HepG2 (cell line): Measurements from ENCODE around the gene MYORG. TPM values are rescaled to one million over a fixed set of nuclear protein-coding genes. Genes with fewer than 3 reads are reported as not detected.

Source experiments
- BCL6 ChIP-seq: IDR thresholded peaks from 2 replicates; pipeline ENCODE4 v1.6.1; 2016; ENCODE audit warnings: missing genetic modification reagents, missing compliant biosample characterization
- FOXC1 ChIP-seq: sonication (generic); formaldehyde crosslinking; IDR thresholded peaks from 2 replicates; pipeline ENCODE4 v1.8.0; 2022; ENCODE audit warnings: mild to moderate bottlenecking, missing genetic modification reagents, borderline replicate concordance
- HNRNPK ChIP-seq: fragments of 200-400 bp; formaldehyde crosslinking; IDR thresholded peaks from 2 replicates; pipeline ENCODE4 v1.6.1; 2018; ENCODE audit warnings: low read length, low read depth, moderate library complexity, mild to moderate bottlenecking; ENCODE audit not compliant: poor library complexity, severe bottlenecking
- HOXA3 ChIP-seq: sonication (generic); formaldehyde crosslinking; IDR thresholded peaks from 2 replicates; pipeline ENCODE4 v1.5.0; 2020; ENCODE audit warnings: missing genetic modification reagents
- ONECUT2 ChIP-seq: sonication (generic); formaldehyde crosslinking; IDR thresholded peaks from 2 replicates; pipeline ENCODE4 v1.4.0; 2020; ENCODE audit warnings: missing genetic modification reagents
- REPIN1 ChIP-seq: sonication (generic); formaldehyde crosslinking; IDR thresholded peaks from 2 replicates; pipeline ENCODE4 v1.8.0; 2022; ENCODE audit warnings: missing genetic modification reagents, low read depth, mild to moderate bottlenecking, borderline replicate concordance
- YY1 ChIP-seq: IDR thresholded peaks from 2 replicates; pipeline ENCODE4 v1.6.1; 2011; ENCODE audit warnings: low read length, low read depth, moderate library complexity, mild to moderate bottlenecking; ENCODE audit not compliant: insufficient read depth, insufficient replicate concordance
- ZBTB46 ChIP-seq: sonication (generic); formaldehyde crosslinking; IDR thresholded peaks from 2 replicates; pipeline ENCODE4 v1.4.0; 2020; ENCODE audit warnings: mild to moderate bottlenecking, missing genetic modification reagents, borderline replicate concordance
- ZNF207 ChIP-seq: fragments of 450-650 bp; IDR thresholded peaks from 2 replicates; pipeline ENCODE4 v1.6.1; 2016; ENCODE audit warnings: antibody characterized with exemption, borderline replicate concordance
- ZNF282 ChIP-seq: fragments of 450-650 bp; IDR thresholded peaks from 2 replicates; pipeline ENCODE4 v1.6.1; 2018; ENCODE audit not compliant: partially characterized antibody
- ZNF598 ChIP-seq: sonication (generic); formaldehyde crosslinking; IDR thresholded peaks from 2 replicates; pipeline ENCODE4 v1.5.1; 2020; ENCODE audit warnings: mild to moderate bottlenecking, missing genetic modification reagents, borderline replicate concordance
- polyA plus RNA-seq, 8 experiments: library from polyadenylated mRNA; depleted of rRNA in 3 of 8; stranded (reverse) in 7 of 8; unstranded in 1 of 8; fragments of >200 nt; fragmentation: Illumina TruSeq in 4 of 8; extraction: Trizol in 4 of 8; gene quantifications; 2 replicates each; pipeline versions ENCODE4 v1.2.1 to v1.2.3, GENCODE V29; 2011 to 2016; ENCODE audit warnings: low read depth in 4 of 8, missing spikeins in 1 of 8, mixed read lengths in 1 of 8; ENCODE audit not compliant: insufficient read depth in 1 of 8
- total RNA-seq, 5 experiments: library from RNA; depleted of rRNA; stranded (reverse); fragments of >200 nt; fragmentation: Illumina TruSeq; extraction: Trizol; gene quantifications; 2 replicates each; pipeline ENCODE4 v1.2.3, GENCODE V29; 2016; ENCODE audit warnings: low read depth in 1 of 5
- TF ChIP-seq, protein P1 (sequence below): sonication (generic); formaldehyde crosslinking; IDR thresholded peaks from 2 replicates; pipeline ENCODE4 v1.8.0; 2022; ENCODE audit warnings: mild to moderate bottlenecking, missing genetic modification reagents; ENCODE audit not compliant: insufficient replicate concordance
- TF ChIP-seq, protein P2 (sequence below): sonication (generic); formaldehyde crosslinking; IDR thresholded peaks from 2 replicates; pipeline ENCODE4 v1.9.0; 2021; ENCODE audit warnings: missing genetic modification reagents, borderline replicate concordance
- TF ChIP-seq, protein P3 (sequence below): sonication (generic); formaldehyde crosslinking; IDR thresholded peaks from 2 replicates; pipeline ENCODE4 v1.5.1; 2020; ENCODE audit warnings: mild to moderate bottlenecking, missing genetic modification reagents, borderline replicate concordance
- TF ChIP-seq, protein P4 (sequence below): IDR thresholded peaks from 2 replicates; pipeline ENCODE4 v1.6.1; 2016

MYORG gene
- total and polyA plus RNA-seq, 2 of the 13 experiments (the other 11 are each of a cell fraction or from before 2014, with no cell fraction given): 11.1 to 22.4 TPM

GRCh38 chr9:34380511-34381315, 4.0 kb upstream of the MYORG start (continued):
- TF ChIP-seq, protein P1, sequence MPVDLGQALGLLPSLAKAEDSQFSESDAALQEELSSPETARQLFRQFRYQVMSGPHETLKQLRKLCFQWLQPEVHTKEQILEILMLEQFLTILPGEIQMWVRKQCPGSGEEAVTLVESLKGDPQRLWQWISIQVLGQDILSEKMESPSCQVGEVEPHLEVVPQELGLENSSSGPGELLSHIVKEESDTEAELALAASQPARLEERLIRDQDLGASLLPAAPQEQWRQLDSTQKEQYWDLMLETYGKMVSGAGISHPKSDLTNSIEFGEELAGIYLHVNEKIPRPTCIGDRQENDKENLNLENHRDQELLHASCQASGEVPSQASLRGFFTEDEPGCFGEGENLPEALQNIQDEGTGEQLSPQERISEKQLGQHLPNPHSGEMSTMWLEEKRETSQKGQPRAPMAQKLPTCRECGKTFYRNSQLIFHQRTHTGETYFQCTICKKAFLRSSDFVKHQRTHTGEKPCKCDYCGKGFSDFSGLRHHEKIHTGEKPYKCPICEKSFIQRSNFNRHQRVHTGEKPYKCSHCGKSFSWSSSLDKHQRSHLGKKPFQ (CRISPR knock-in tag): peak; percentile 74
- TF ChIP-seq ZNF207: no peak
- TF ChIP-seq REPIN1: peak; percentile 79
- TF ChIP-seq FOXC1: peak; percentile 78
- TF ChIP-seq, protein P2, sequence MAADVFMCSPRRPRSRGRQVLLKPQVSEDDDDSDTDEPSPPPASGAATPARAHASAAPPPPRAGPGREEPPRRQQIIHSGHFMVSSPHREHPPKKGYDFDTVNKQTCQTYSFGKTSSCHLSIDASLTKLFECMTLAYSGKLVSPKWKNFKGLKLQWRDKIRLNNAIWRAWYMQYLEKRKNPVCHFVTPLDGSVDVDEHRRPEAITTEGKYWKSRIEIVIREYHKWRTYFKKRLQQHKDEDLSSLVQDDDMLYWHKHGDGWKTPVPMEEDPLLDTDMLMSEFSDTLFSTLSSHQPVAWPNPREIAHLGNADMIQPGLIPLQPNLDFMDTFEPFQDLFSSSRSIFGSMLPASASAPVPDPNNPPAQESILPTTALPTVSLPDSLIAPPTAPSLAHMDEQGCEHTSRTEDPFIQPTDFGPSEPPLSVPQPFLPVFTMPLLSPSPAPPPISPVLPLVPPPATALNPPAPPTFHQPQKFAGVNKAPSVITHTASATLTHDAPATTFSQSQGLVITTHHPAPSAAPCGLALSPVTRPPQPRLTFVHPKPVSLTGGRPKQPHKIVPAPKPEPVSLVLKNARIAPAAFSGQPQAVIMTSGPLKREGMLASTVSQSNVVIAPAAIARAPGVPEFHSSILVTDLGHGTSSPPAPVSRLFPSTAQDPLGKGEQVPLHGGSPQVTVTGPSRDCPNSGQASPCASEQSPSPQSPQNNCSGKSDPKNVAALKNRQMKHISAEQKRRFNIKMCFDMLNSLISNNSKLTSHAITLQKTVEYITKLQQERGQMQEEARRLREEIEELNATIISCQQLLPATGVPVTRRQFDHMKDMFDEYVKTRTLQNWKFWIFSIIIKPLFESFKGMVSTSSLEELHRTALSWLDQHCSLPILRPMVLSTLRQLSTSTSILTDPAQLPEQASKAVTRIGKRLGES (CRISPR knock-in tag): no peak
- peak; percentile 54; the same call in 1 of the 2 replicates for TF ChIP-seq BCL6
- 0 out of 2 replicates have a peak, but pooled peaks have one; percentile 9 for TF ChIP-seq ZNF598 (CRISPR knock-in tag)
- TF ChIP-seq ZNF282: no peak
- TF ChIP-seq, protein P3, sequence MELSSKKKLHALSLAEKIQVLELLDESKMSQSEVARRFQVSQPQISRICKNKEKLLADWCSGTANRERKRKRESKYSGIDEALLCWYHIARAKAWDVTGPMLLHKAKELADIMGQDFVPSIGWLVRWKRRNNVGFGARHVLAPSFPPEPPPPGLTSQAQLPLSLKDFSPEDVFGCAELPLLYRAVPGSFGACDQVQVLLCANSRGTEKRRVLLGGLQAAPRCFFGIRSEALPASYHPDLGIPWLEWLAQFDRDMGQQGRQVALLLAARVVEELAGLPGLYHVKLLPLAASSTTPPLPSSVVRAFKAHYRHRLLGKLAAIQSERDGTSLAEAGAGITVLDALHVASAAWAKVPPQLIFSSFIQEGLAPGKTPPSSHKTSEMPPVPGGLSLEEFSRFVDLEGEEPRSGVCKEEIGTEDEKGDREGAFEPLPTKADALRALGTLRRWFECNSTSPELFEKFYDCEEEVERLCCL (CRISPR knock-in tag): 0 out of 2 replicates have a peak, but pooled peaks have one; percentile 33
- no peak for TF ChIP-seq ONECUT2 (CRISPR knock-in tag)
- TF ChIP-seq HOXA3 (CRISPR knock-in tag): peak; percentile 62
- TF ChIP-seq YY1: no peak
- peak; percentile 49 for TF ChIP-seq HNRNPK
- TF ChIP-seq ZBTB46 (CRISPR knock-in tag): no peak
- TF ChIP-seq, protein P4, sequence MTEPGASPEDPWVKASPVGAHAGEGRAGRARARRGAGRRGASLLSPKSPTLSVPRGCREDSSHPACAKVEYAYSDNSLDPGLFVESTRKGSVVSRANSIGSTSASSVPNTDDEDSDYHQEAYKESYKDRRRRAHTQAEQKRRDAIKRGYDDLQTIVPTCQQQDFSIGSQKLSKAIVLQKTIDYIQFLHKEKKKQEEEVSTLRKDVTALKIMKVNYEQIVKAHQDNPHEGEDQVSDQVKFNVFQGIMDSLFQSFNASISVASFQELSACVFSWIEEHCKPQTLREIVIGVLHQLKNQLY (CRISPR knock-in tag): peak; percentile 46; the same call in 1 of the 2 replicates
